Activated T-helper 1 cell treated with anti-CD3 and anti-CD28 coated beads, Interleukin-12 subunit alpha, Interleukin-12 subunit beta, Interleukin-2, Interleukin-4 antibody, amounts not matched to agents 30 ng/mL and 10 ng/mL and 1 ng/mL, durations not matched to agents 14 hours and 24 hours and 36 hours (primary cell): ENCODE data around the gene KHK. TPM values are rescaled to one million over a fixed set of nuclear protein-coding genes. Genes with fewer than 3 reads are reported as not detected.
A peak's percentile ranks its signal among the peaks of the same experiment; 100 is the strongest.
"Not testable (repeated sequence)": the region's sequence is repeated elsewhere in the genome, so short reads cannot be mapped to it uniquely, and the experiment has no call there.

Experiments
- DNase-seq: peaks from one replicate; pipeline ENCODE4 v3.0.0; 2021; ENCODE audit warnings: low spot score
- H3K27ac Mint-ChIP-seq: one replicate; pipeline ENCODE4 v1.8.0; 2021; ENCODE audit warnings: mild to moderate bottlenecking, mixed read lengths
- H3K27me3 Mint-ChIP-seq: one replicate; pipeline ENCODE4 v1.8.0; 2022; ENCODE audit warnings: mild to moderate bottlenecking, moderate library complexity, mixed read lengths; ENCODE audit not compliant: insufficient read depth
- H3K36me3 Mint-ChIP-seq: one replicate; pipeline ENCODE4 v1.8.0; 2021; ENCODE audit warnings: low read depth, mixed read lengths
- H3K4me1 Mint-ChIP-seq: one replicate; pipeline ENCODE4 v1.8.0; 2021; ENCODE audit warnings: low read depth, mixed read lengths
- H3K4me3 Mint-ChIP-seq: one replicate; pipeline ENCODE4 v1.8.0; 2021; ENCODE audit warnings: mild to moderate bottlenecking, moderate library complexity, mixed read lengths
- H3K9me3 Mint-ChIP-seq: one replicate; pipeline ENCODE4 v1.8.0; 2021; ENCODE audit warnings: mixed read lengths
- intact Hi-C: fragments of 100-400 bp; cut with micrococcal nuclease; formaldehyde crosslinking; loops from one replicate; pipeline ENCODE4 v1.15.1; 2024
- total RNA-seq: library from RNA; stranded (reverse); gene quantifications from 2 replicates; pipeline ENCODE4 v1.2.3, GENCODE V29; 2022

KHK gene
- total RNA-seq, 1 donor from 2014 or later, result 12.2 TPM

- DNase-seq, H3K27ac Mint-ChIP-seq, H3K9me3 Mint-ChIP-seq, H3K36me3 Mint-ChIP-seq: not testable (repeated sequence)
- intact Hi-C loops, result loop anchor here (1.0 kb wide), 1 partner anchor 15 kb away; the partner anchor contains the start of gene PREB
- Mint-ChIP-seq H3K27me3 (peaks cover 42% of the 10 kb centered on the region), H3K4me1 (peaks cover 18% of the 10 kb centered on the region), H3K4me3 (peak overlapping the region; percentile 81)
Observed at GRCh38 chr2:27119330-27119670, 32.7 kb downstream of the KHK start.

GRCh38 chr2:27121906-27122305, 35.3 kb downstream of the KHK start:
- no peak overlapping the region for H3K27ac Mint-ChIP-seq
- H3K9me3 Mint-ChIP-seq, result no peaks in the 10 kb centered on the region
- H3K27me3 Mint-ChIP-seq, result peaks cover 42% of the 10 kb centered on the region
- H3K4me3 Mint-ChIP-seq, result no peak overlapping the region
- DNase-seq, result no peak
- no peaks in the 10 kb centered on the region for H3K36me3 Mint-ChIP-seq
- peaks cover 18% of the 10 kb centered on the region for H3K4me1 Mint-ChIP-seq
- intact Hi-C loops, result loop anchor here (2.0 kb wide), 1 partner anchor 95 kb away; the partner anchor contains the start of gene CAD

GRCh38 chr2:27122791-27123190, 36.2 kb downstream of the KHK start:
- intact Hi-C loops, result loop anchor here (1.0 to 2.0 kb wide), 3 partner anchors 12 to 94 kb away; partner anchors contain the start of genes CAD and PREB
- H3K36me3 Mint-ChIP-seq, result no peaks in the 10 kb centered on the region
- H3K4me1 Mint-ChIP-seq, result peaks cover 18% of the 10 kb centered on the region
- peak overlapping the region; percentile 27 for H3K27ac Mint-ChIP-seq
- no peaks in the 10 kb centered on the region for H3K9me3 Mint-ChIP-seq
- peak overlapping the region; percentile 88 for H3K4me3 Mint-ChIP-seq
- H3K27me3 Mint-ChIP-seq, result peaks cover 35% of the 10 kb centered on the region
- DNase-seq, result no peak

- H3K4me3 Mint-ChIP-seq, result peak within 1 kb of the TSS; percentile 88
- peaks cover 31% of the 10 kb centered on the region for H3K27me3 Mint-ChIP-seq
- no peaks in the 10 kb centered on the region for H3K36me3 Mint-ChIP-seq
- peak within 1 kb of the TSS; percentile 55 for H3K27ac Mint-ChIP-seq
- intact Hi-C loops, result loop anchor here (1.0 to 2.0 kb wide), 3 partner anchors 11 to 93 kb away; partner anchors contain the start of genes CAD and PREB
- DNase-seq, result peak; percentile 71
- peaks cover 18% of the 10 kb centered on the region for H3K4me1 Mint-ChIP-seq
- no peaks in the 10 kb centered on the region for H3K9me3 Mint-ChIP-seq
Observed at GRCh38 chr2:27123302-27124150, 37.0 kb downstream of the KHK start, which contains the start of gene ABHD1. Gene ABHD1, plus strand, starts transcription at chr2:27123815. Its CDS starts 134 bp downstream, at chr2:27123949.

- peaks cover 19% of the 10 kb centered on the region for H3K27me3 Mint-ChIP-seq
- H3K4me3 Mint-ChIP-seq, result no peak overlapping the region
- H3K4me1 Mint-ChIP-seq, result peaks cover 9% of the 10 kb centered on the region
- H3K36me3 Mint-ChIP-seq, result peaks cover 5% of the 10 kb centered on the region
- no peak for DNase-seq
- intact Hi-C loops, result no loop called here
- H3K9me3 Mint-ChIP-seq, result no peaks in the 10 kb centered on the region
- H3K27ac Mint-ChIP-seq, result no peak overlapping the region
Observed at GRCh38 chr2:27125104-27125503, 38.5 kb downstream of the KHK start.

GRCh38 chr2:27126252-27126710, 39.7 kb downstream of the KHK start:
- no peak overlapping the region for H3K27ac Mint-ChIP-seq
- DNase-seq, result no peak
- peaks cover 13% of the 10 kb centered on the region for H3K36me3 Mint-ChIP-seq
- H3K9me3 Mint-ChIP-seq, result no peaks in the 10 kb centered on the region
- intact Hi-C loops, result no loop called here
- H3K4me1 Mint-ChIP-seq, result peaks cover 7% of the 10 kb centered on the region
- H3K27me3 Mint-ChIP-seq, result peaks cover 16% of the 10 kb centered on the region
- H3K4me3 Mint-ChIP-seq, result no peak overlapping the region

- H3K9me3 Mint-ChIP-seq, result no peaks in the 10 kb centered on the region
- H3K27ac Mint-ChIP-seq, result no peak overlapping the region
- H3K27me3 Mint-ChIP-seq, result peaks cover 4% of the 10 kb centered on the region
- intact Hi-C loops, result no loop called here
- DNase-seq, result no peak
- peaks cover 19% of the 10 kb centered on the region for H3K36me3 Mint-ChIP-seq
- peaks cover 9% of the 10 kb centered on the region for H3K4me1 Mint-ChIP-seq
- no peak overlapping the region for H3K4me3 Mint-ChIP-seq
Observed at GRCh38 chr2:27127883-27128667, 41.5 kb downstream of the KHK start.

- peaks cover 27% of the 10 kb centered on the region for H3K36me3 Mint-ChIP-seq
- intact Hi-C loops, result no loop called here
- DNase-seq, result no peak
- no peak overlapping the region for H3K4me3 Mint-ChIP-seq
- no peak overlapping the region for H3K27ac Mint-ChIP-seq
- H3K27me3 Mint-ChIP-seq, result no peaks in the 10 kb centered on the region
- H3K9me3 Mint-ChIP-seq, result no peaks in the 10 kb centered on the region
- peaks cover 12% of the 10 kb centered on the region for H3K4me1 Mint-ChIP-seq
Observed at GRCh38 chr2:27128668-27129571, 42.3 kb downstream of the KHK start.

GRCh38 chr2:27130396-27130795, 43.8 kb downstream of the KHK start:
- intact Hi-C loops, result loop anchor here (5.0 kb wide), 1 partner anchor 78 kb away; the partner anchor contains the start of gene AGBL5
- no peak for DNase-seq
- no peaks in the 10 kb centered on the region for H3K27me3 Mint-ChIP-seq
- H3K27ac Mint-ChIP-seq, result no peak overlapping the region
- H3K4me3 Mint-ChIP-seq, result no peak overlapping the region
- H3K9me3 Mint-ChIP-seq, result no peaks in the 10 kb centered on the region
- H3K36me3 Mint-ChIP-seq, result peaks cover 29% of the 10 kb centered on the region
- peaks cover 12% of the 10 kb centered on the region for H3K4me1 Mint-ChIP-seq

- peaks cover 12% of the 10 kb centered on the region for H3K4me1 Mint-ChIP-seq
- no peaks in the 10 kb centered on the region for H3K9me3 Mint-ChIP-seq
- no peaks in the 10 kb centered on the region for H3K27me3 Mint-ChIP-seq
- H3K27ac Mint-ChIP-seq, result no peak overlapping the region
- intact Hi-C loops, result loop anchor here (5.0 kb wide), 1 partner anchor 79 kb away; the partner anchor contains the start of gene AGBL5
- H3K4me3 Mint-ChIP-seq, result peak overlapping the region; percentile 26
- peaks cover 29% of the 10 kb centered on the region for H3K36me3 Mint-ChIP-seq
- DNase-seq, result no peak
Observed at GRCh38 chr2:27131429-27131828, 44.9 kb downstream of the KHK start.

- intact Hi-C loops, result loop anchor here (5.0 kb wide), 1 partner anchor 81 kb away; the partner anchor contains the start of gene AGBL5
- H3K4me3 Mint-ChIP-seq, result peak overlapping the region; percentile 95
- H3K36me3 Mint-ChIP-seq, result peaks cover 29% of the 10 kb centered on the region
- peaks cover 12% of the 10 kb centered on the region for H3K4me1 Mint-ChIP-seq
- H3K27ac Mint-ChIP-seq, result peak overlapping the region; percentile 85
- H3K9me3 Mint-ChIP-seq, result no peaks in the 10 kb centered on the region
- no peaks in the 10 kb centered on the region for H3K27me3 Mint-ChIP-seq
- DNase-seq, result no peak
Observed at GRCh38 chr2:27133195-27133875, 46.8 kb downstream of the KHK start.
